ENCODE results near the gene SPAG16.

DNA sequence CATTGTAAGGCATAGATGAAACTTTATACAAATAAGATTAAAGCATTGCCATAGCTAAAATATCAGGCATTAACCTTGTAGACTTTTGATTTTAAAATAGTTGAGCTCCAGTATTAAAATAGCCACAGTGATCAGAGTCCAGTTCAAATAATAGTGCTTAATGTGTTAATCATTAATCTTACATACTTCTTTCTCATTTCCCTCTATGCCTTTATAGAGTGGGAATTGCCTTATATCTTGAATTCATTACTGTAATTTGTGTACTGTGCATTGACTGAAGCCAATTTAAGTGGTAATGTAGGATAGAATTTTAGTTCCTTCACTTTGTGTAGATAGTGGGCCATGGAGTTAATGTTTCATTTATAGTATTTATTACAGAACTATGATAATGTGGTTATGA, 577.4 kb downstream of the SPAG16 start:
- TF ChIP-seq EZH2 (IDR thresholded peaks at IDR 0.05; ENCODE audit: insufficient read depth, poor library complexity, severe bottlenecking), result no peak
- no peak for TF ChIP-seq EZH2phosphoT487 (IDR thresholded peaks at IDR 0.05; ENCODE audit: insufficient read depth, low read depth)

Data from GM23248 (cell line).